T-helper 2 cell treated with Interferon-gamma antibody and Interleukin-4, amounts not matched to agents 5 μg/mL and 100 μg/mL, for 36 hours (primary cell): ENCODE measurements around the gene JDP2.

Experiments used
- DNase-seq: peaks from one replicate; pipeline ENCODE4 v3.0.0; 2021; ENCODE audit warnings: low spot score
- H3K27ac Mint-ChIP-seq: one replicate; pipeline ENCODE4 v1.8.0; 2021; ENCODE audit warnings: mild to moderate bottlenecking, mixed read lengths
- H3K27me3 Mint-ChIP-seq: one replicate; pipeline ENCODE4 v1.8.0; 2021; ENCODE audit warnings: low read depth, mixed read lengths
- H3K36me3 Mint-ChIP-seq: one replicate; pipeline ENCODE4 v1.8.0; 2021; ENCODE audit warnings: low read depth, mixed read lengths
- H3K4me1 Mint-ChIP-seq: one replicate; pipeline ENCODE4 v1.8.0; 2021; ENCODE audit warnings: low read depth, mixed read lengths
- H3K4me3 Mint-ChIP-seq: one replicate; pipeline ENCODE4 v1.8.0; 2022; ENCODE audit warnings: mild to moderate bottlenecking, moderate library complexity, mixed read lengths
- H3K9me3 Mint-ChIP-seq: one replicate; pipeline ENCODE4 v1.8.0; 2021; ENCODE audit warnings: mixed read lengths

Gene JDP2

GRCh38 chr14:75425446-75425845 lies 2.4 kb upstream of the JDP2 start:
- Mint-ChIP-seq H3K27me3 (peaks cover 15% of the 10 kb centered on the region), H3K9me3 (peaks cover 8% of the 10 kb centered on the region), H3K4me1 (peaks cover 19% of the 10 kb centered on the region), H3K27ac (no peak overlapping the region), H3K4me3 (no peak overlapping the region), H3K36me3 (no peaks in the 10 kb centered on the region)
- no peak for DNase-seq

- Mint-ChIP-seq H3K4me1 (peaks cover 14% of the 10 kb centered on the region), H3K9me3 (peaks cover 8% of the 10 kb centered on the region), H3K4me3 (peak overlapping the region; percentile 60), H3K36me3 (no peaks in the 10 kb centered on the region), H3K27me3 (peaks cover 15% of the 10 kb centered on the region), H3K27ac (no peak overlapping the region)
- no peak for DNase-seq
Observed at GRCh38 chr14:75426332-75427125, 1.3 kb upstream of the JDP2 start.

DNA sequence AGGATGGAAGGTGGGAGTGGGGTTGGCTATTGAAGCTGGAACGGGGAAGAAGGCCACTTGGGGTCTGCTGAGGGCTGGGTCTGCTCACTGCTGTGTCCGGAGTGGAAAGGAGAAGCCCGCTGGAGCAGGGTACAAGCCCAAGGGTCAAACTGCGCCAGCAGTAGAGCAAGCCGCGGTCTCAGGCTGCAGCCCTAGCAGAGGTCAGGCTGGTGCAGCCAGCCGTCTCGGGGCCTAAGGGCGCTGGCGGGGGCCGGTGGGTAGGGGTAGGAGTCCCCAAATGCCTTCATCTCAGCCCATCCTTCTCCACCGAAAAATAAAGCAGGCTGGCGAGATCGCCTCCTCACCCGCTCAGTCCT lies 718 bp upstream of the JDP2 start:
- Mint-ChIP-seq H3K4me3 (peak overlapping the region; percentile 60), H3K36me3 (no peaks in the 10 kb centered on the region), H3K4me1 (peaks cover 14% of the 10 kb centered on the region)

DNA sequence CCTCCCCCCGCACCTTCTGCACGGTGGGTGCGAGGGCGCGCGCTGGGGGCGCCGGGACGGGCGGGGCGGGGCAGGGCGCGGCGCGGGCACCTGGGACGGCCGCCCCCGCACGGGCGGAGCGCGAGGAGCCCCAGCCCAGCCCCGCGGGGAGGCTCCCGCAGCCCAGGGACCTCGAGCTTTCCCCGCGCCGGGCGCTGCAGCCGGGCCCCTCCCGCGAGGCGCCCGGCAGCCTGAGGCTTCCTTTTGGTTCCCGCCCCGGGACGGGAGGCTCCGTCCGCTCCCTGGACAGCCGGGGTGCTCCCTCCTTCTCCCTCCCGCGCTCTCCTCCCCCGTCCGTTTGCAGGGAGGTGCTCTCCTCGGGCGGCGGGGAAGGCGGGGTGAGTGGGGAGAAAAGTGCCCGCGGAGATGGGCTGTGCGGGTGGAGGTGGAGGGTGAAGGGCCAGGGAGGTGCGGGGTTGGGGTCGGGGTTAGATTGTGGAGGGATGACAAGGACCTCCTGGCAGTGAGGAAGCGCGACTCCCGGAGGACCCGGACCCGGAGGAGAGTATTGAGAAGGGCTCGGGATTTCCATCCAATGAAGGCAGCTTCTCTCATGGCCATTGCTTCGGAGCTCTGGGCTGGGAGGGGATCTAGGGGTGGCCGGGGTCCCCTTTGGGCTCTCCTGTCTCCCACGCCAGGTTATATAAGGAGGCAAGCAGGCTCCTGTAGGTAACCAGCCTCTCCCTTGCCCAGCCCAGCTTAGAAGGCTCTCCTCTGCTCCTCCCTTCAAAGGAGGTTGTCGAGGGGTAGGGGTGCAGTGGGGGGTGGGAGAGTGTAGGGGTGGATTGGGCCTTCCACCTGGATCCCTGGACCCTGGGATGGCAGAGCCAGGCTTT lies 645 bp downstream of the JDP2 start:
- Mint-ChIP-seq H3K36me3 (no peaks in the 10 kb centered on the region), H3K27ac (no peak overlapping the region), H3K4me3 (peak overlapping the region; percentile 80), H3K4me1 (peaks cover 14% of the 10 kb centered on the region), H3K27me3 (peaks cover 15% of the 10 kb centered on the region), H3K9me3 (peaks cover 8% of the 10 kb centered on the region)
- peak; percentile 19 for DNase-seq

More for the DNA sequence above, 718 bp upstream of the JDP2 start:
- no peak overlapping the region for H3K27ac Mint-ChIP-seq
- peaks cover 15% of the 10 kb centered on the region for H3K27me3 Mint-ChIP-seq
- no peak for DNase-seq
- H3K9me3 Mint-ChIP-seq: peaks cover 8% of the 10 kb centered on the region

- Mint-ChIP-seq H3K36me3 (no peaks in the 10 kb centered on the region), H3K4me1 (peaks cover 14% of the 10 kb centered on the region), H3K27ac (no peak overlapping the region), H3K9me3 (peaks cover under 1% of the 10 kb centered on the region), H3K27me3 (peaks cover 15% of the 10 kb centered on the region), H3K4me3 (peak overlapping the region; percentile 80)
- no peak for DNase-seq
Observed at GRCh38 chr14:75429562-75429961, 1.7 kb downstream of the JDP2 start.

GRCh38 chr14:75430116-75430515 lies 2.3 kb downstream of the JDP2 start:
- Mint-ChIP-seq H3K4me3 (no peak overlapping the region), H3K36me3 (no peaks in the 10 kb centered on the region), H3K27ac (no peak overlapping the region), H3K9me3 (no peaks in the 10 kb centered on the region), H3K27me3 (peaks cover 15% of the 10 kb centered on the region), H3K4me1 (peaks cover 16% of the 10 kb centered on the region)
- DNase-seq: no peak

GRCh38 chr14:75430526-75430925 lies 2.7 kb downstream of the JDP2 start:
- Mint-ChIP-seq H3K4me3 (no peak overlapping the region), H3K36me3 (peaks cover under 1% of the 10 kb centered on the region), H3K4me1 (peaks cover 20% of the 10 kb centered on the region), H3K9me3 (no peaks in the 10 kb centered on the region), H3K27me3 (peaks cover 14% of the 10 kb centered on the region), H3K27ac (no peak overlapping the region)
- DNase-seq: no peak

DNA sequence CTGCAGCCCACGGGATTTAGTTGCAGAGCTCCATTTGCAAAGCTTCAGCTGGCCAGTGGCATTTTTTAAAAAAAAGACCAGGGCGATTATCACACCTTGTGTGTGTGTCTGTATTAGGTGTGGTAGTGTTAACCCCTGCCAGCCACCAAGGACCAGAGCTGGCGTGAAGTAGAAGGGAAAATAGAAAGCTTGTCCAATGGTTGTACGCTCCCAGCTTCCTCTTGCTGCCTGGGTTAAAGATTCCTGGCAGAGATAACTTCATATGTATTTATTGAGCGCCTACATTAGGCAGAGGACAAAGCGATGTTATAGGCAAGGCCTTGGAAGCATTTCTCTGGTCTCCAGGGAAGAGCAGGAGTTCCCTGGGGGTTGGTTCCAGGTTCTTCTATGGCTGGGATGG lies 3.2 kb downstream of the JDP2 start:
- Mint-ChIP-seq H3K27ac (no peak overlapping the region), H3K4me1 (peaks cover 24% of the 10 kb centered on the region), H3K27me3 (peaks cover 13% of the 10 kb centered on the region), H3K9me3 (no peaks in the 10 kb centered on the region), H3K4me3 (no peak overlapping the region), H3K36me3 (peaks cover 1% of the 10 kb centered on the region)
- DNase-seq: no peak

DNA sequence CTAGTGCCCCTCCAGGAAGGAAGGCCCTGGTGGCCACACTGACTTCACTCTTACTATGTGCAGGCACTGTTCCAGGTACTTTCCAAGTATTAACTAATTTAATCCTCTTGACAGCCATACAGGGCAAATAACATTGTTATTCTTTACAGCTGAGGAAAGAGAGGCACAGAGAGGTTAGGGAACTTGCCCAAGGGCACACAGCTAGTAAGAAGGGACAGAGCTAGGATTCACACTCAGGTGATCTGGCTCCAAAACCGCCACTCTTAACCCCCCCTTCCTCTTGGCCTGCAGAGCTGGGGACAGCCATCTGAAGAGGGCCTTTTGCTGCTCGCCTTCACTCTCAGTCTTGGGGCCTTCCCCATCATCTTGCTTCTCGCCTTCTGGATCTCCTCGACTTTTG lies 4.0 kb downstream of the JDP2 start:
- H3K4me1 Mint-ChIP-seq: peaks cover 23% of the 10 kb centered on the region
- no peak overlapping the region for H3K4me3 Mint-ChIP-seq
- no peak overlapping the region for H3K27ac Mint-ChIP-seq
- no peak for DNase-seq
- peaks cover 1% of the 10 kb centered on the region for H3K36me3 Mint-ChIP-seq
- H3K27me3 Mint-ChIP-seq: peaks cover 13% of the 10 kb centered on the region
- no peaks in the 10 kb centered on the region for H3K9me3 Mint-ChIP-seq

DNA sequence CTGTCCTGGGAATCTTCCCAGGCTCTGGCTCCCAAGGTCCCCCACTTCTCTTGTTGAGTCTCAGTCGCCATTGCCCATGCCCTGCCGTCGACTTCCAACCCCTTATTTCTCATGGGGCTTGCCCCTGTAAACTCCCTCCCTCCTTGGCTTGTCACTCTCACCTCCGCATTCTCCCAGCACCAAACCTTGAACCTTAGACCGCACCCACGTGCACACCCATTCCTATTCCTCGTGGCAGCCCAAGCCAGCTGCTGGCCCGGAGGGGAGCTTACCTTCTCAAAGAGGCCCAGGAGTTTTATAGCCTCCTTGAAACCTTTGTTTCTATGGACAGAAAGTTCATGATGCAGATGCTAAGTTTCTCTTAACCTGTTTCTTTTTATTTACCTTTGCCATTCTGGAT lies 4.6 kb downstream of the JDP2 start:
- Mint-ChIP-seq H3K27ac (no peak overlapping the region), H3K9me3 (no peaks in the 10 kb centered on the region), H3K4me1 (peaks cover 21% of the 10 kb centered on the region), H3K36me3 (peaks cover 1% of the 10 kb centered on the region), H3K4me3 (no peak overlapping the region), H3K27me3 (peaks cover 13% of the 10 kb centered on the region)
- DNase-seq: no peak

DNA sequence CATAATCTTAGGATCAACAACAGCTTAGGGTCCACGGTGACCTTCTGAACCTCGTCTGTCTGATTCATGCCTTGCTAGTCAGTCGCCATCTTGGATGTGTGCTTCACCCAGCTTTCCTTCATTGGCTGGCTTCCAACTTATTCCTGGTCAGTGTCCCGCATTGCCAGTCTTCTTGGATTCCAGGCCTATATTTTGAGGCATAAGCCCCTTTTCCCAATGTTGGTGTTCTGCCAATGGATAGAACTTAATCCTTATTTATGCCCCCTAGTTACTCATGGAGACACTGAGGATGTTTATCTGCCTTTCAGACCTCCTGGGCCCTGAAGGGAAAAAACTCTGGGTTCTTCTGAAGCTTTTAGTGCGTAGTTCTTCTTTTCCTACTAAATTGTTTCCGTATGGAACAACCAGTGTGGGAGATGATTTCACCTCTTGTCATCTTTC lies 5.8 kb downstream of the JDP2 start:
- Mint-ChIP-seq H3K27ac (no peak overlapping the region), H3K9me3 (no peaks in the 10 kb centered on the region), H3K27me3 (peaks cover 11% of the 10 kb centered on the region), H3K4me1 (peaks cover 21% of the 10 kb centered on the region), H3K36me3 (peaks cover 1% of the 10 kb centered on the region), H3K4me3 (no peak overlapping the region)
- DNase-seq: no peak

GRCh38 chr14:75434138-75434889 lies 6.5 kb downstream of the JDP2 start:
- H3K27ac Mint-ChIP-seq: no peak overlapping the region
- H3K4me1 Mint-ChIP-seq: peaks cover 21% of the 10 kb centered on the region
- peaks cover 1% of the 10 kb centered on the region for H3K36me3 Mint-ChIP-seq
- DNase-seq: no peak
- peaks cover 4% of the 10 kb centered on the region for H3K27me3 Mint-ChIP-seq
- no peak overlapping the region for H3K4me3 Mint-ChIP-seq
- no peaks in the 10 kb centered on the region for H3K9me3 Mint-ChIP-seq

DNA sequence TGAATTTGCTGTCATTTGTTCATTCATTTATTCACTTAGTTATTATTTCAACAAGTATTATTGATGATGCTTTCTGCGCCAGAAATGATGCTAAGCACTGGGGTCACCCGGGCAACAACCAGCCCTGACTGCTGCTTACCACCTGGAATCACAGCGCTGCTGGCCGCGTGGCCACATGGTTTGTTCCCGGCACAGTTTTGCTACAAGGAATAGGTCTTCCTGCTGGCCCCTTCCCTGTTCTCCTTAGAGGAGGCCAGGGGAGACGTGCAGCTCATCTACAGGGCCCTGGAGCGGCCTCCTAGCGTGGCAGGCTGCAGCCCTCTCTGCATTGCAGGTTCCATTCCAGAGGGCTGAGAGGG lies 7.0 kb downstream of the JDP2 start:
- Mint-ChIP-seq H3K9me3 (no peaks in the 10 kb centered on the region), H3K4me1 (peaks cover 17% of the 10 kb centered on the region), H3K4me3 (no peak overlapping the region), H3K36me3 (peaks cover 1% of the 10 kb centered on the region), H3K27me3 (no peaks in the 10 kb centered on the region), H3K27ac (no peak overlapping the region)
- DNase-seq: no peak

- Mint-ChIP-seq H3K27ac (peak overlapping the region; percentile 74), H3K36me3 (peaks cover 1% of the 10 kb centered on the region), H3K9me3 (no peaks in the 10 kb centered on the region), H3K4me1 (peaks cover 15% of the 10 kb centered on the region), H3K4me3 (peak overlapping the region; percentile 36), H3K27me3 (no peaks in the 10 kb centered on the region)
- no peak for DNase-seq
Observed at GRCh38 chr14:75435473-75435872, 7.7 kb downstream of the JDP2 start.
